ENCODE measurements around the gene POU4F3. TPM values are rescaled to one million over a fixed set of nuclear protein-coding genes. Genes with fewer than 3 reads are reported as not detected.

POU4F3 gene
- total and polyA plus RNA-seq, 2 of the 8 experiments (the other 6 are each of a cell fraction or from before 2014, with no cell fraction given), result 0.09 TPM; not detected in 1

GRCh38 chr5:146306838-146307237 lies 31.8 kb upstream of the POU4F3 start (continued):
- TF ChIP-seq CHD7 (IDR thresholded peaks at IDR 0.05; ENCODE audit: insufficient replicate concordance, low read length) (no peak), CREB1 (IDR thresholded peaks at IDR 0.05) (no peak), EGR1 (IDR thresholded peaks at IDR 0.05; ENCODE audit: borderline replicate concordance, low read depth, low read length) (no peak), TEAD4 (IDR thresholded peaks at IDR 0.05; ENCODE audit: low read depth, low read length) (no peak), MAX (IDR thresholded peaks at IDR 0.05) (no peak), KDM1A (IDR thresholded peaks at IDR 0.05; ENCODE audit: borderline replicate concordance, low read length) (no peak), TAF1 (IDR thresholded peaks at IDR 0.05; ENCODE audit: low read depth, low read length) (no peak), JUND (IDR thresholded peaks at IDR 0.05; ENCODE audit: low read length) (no peak), POU5F1 (IDR thresholded peaks at IDR 0.05; ENCODE audit: low read depth, low read length) (no peak), PHF8 (conservative IDR thresholded peaks at IDR 0.05; ENCODE audit: low read depth, low read length) (no peak), RXRA (IDR thresholded peaks at IDR 0.05; ENCODE audit: insufficient read depth, low read depth, low read length) (no peak)

Measured in H1 (cell line).